HG02623 (cell line): ENCODE measurements around the gene COL19A1.
"Not testable (repeated sequence)": the region's sequence is repeated elsewhere in the genome, so short reads cannot be mapped to it uniquely, and the experiment has no call there.

Experiments
- ATAC-seq: cut with Tn5 transposase; IDR thresholded peaks from one replicate; pipeline ENCODE4 v1.9.1; 2021; ENCODE audit warnings: moderate library complexity; ENCODE audit not compliant: unreplicated experiment

The COL19A1 gene

GRCh38 chr6:69865126-69865525 is 1.2 kb upstream of the COL19A1 start:
- no peak for ATAC-seq

GRCh38 chr6:69866770-69867638 is 648 bp downstream of the COL19A1 start:
- ATAC-seq, result peak; percentile 57

- ATAC-seq, result no peak
These were observed 1.3 kb downstream of the COL19A1 start for GRCh38 chr6:69867639-69867976.

- no peak for ATAC-seq
These were observed 2.0 kb downstream of the COL19A1 start for GRCh38 chr6:69868252-69868804.

GRCh38 chr6:69868961-69869360 is 2.6 kb downstream of the COL19A1 start:
- no peak for ATAC-seq

- no peak for ATAC-seq
These were observed 4.8 kb downstream of the COL19A1 start for GRCh38 chr6:69871107-69871506.

- no peak for ATAC-seq
These were observed 6.9 kb downstream of the COL19A1 start for GRCh38 chr6:69873291-69873690.

GRCh38 chr6:69875715-69876114 is 9.4 kb downstream of the COL19A1 start:
- no peak for ATAC-seq

- ATAC-seq, result no peak
These were observed 12.4 kb downstream of the COL19A1 start for GRCh38 chr6:69878795-69879194.

- ATAC-seq, result peak; percentile 26
These were observed 14.2 kb downstream of the COL19A1 start for GRCh38 chr6:69880601-69881000.

- peak; percentile 84 for ATAC-seq
These were observed 15.2 kb downstream of the COL19A1 start for GRCh38 chr6:69881322-69882151.

GRCh38 chr6:69883551-69883950 is 17.2 kb downstream of the COL19A1 start:
- ATAC-seq, result no peak

- ATAC-seq, result no peak
These were observed 17.9 kb downstream of the COL19A1 start for GRCh38 chr6:69884231-69884630.

- ATAC-seq, result peak; percentile 49
These were observed 20.7 kb downstream of the COL19A1 start for GRCh38 chr6:69887026-69887425.

GRCh38 chr6:69887714-69888345 is 21.5 kb downstream of the COL19A1 start:
- ATAC-seq, result no peak

- ATAC-seq, result no peak
These were observed 22.3 kb downstream of the COL19A1 start for GRCh38 chr6:69888482-69889233.

- not testable (repeated sequence) for ATAC-seq
These were observed 23.0 kb downstream of the COL19A1 start for GRCh38 chr6:69889234-69889974.

GRCh38 chr6:69892561-69892960 is 26.2 kb downstream of the COL19A1 start:
- ATAC-seq, result not testable (repeated sequence)

- not testable (repeated sequence) for ATAC-seq
These were observed 26.9 kb downstream of the COL19A1 start for GRCh38 chr6:69893266-69893665.
